Measurements from ENCODE around the gene IDH1.
A peak's percentile ranks its signal among the peaks of the same experiment; 100 is the strongest.
"Not testable (repeated sequence)": the region's sequence is repeated elsewhere in the genome, so short reads cannot be mapped to it uniquely, and the experiment has no call there.

The IDH1 gene

GRCh38 chr2:208256849-208257813 is 2.3 kb upstream of the IDH1 start:
- not testable (repeated sequence) for DNase-seq (ENCODE audit: low spot score)

DNA sequence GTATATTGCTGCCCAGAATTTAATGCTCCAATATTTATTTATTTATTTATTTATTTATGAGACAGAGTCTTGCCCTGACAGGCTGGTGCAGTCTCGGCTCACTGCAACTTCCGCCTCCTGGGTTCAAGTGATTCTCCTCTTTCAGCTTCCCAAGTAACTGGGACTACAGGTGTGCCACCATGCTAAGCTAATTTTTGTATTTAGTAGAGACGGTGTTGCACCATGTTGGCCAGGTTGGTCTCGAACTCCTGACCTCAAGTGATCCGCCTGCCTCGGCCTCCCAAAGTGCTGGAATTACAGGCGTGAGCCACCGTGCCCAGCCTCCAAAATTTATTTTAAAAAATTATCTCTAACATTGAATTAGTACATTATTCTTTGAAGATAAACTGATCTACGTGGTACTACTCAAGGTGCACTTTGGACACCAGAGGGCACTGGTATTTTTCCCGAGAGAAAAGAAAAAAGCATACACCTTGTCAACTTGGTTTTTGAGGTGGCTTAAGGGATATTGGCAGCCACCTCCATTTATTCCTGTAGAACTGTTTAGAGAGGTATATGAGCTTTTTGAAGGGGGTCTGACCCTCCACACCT is 1.4 kb upstream of the IDH1 start:
- DNase-seq (ENCODE audit: low spot score) = no peak

DNA sequence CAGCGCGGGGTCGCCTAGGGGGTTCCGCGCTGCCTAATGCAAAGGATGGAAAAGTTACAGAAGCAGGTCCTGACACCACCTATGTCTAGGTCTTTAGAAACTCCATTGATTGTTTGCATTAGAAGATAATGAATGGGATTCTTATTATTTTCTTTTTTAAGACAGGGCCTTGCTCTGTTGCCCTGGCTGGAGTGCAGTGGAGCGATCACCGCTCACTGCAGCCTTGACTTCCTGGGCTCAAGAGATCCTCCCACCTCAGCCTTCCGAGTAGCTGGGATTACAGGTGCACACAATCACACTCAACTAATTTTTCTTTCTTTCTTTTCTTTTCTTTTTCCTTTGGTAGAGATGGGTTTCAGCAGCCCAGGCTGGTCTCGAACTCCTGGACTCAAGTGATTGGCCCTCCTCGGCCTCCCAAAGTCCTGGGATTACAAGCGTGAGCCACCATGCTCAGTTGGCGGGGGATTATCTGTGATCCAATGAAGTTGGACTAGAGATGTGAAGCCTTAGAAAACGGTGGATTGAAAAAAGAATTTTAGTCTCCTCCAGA is 761 bp upstream of the IDH1 start:
- DNase-seq (ENCODE audit: low spot score) = no peak

DNA sequence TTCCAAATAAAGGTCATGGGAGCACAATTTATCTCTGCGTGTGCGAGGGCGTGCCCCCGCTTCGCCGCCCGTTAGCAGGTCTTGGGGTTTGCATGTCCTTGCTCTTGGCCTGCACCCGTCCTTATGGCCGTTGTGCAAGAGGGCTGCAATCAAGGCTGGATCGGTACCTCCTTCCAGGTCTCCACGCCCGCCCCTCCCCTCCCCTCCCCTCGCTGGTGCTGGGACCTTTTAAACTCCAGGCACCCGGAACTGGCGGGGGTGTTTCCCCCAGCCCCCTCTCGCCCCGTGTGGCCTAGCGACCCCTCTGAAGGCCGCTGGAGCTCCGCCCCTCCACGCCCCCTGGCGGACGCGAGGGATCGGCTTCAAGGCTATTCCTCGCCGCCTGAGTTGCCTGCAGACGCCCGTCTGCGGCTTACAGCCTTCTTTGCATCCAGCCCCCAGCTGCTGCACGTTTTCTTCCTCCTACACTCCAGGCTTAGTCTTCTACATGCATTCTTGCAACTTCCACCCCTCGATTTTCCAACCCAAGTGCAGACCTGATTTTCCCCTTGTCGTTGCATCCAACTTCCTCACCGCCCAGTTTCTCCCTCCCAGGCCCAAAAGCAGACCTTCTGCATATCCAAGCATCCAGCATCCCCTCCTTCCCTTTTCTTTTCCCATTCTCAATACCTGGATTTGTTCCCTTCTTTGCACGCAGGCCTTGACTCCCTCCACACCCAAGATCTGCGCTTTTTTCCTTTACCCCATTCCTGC is 577 bp downstream of the IDH1 start:
- peak; percentile 90 for DNase-seq (ENCODE audit: low spot score)

- DNase-seq (ENCODE audit: low spot score) = no peak
These were observed 1.2 kb downstream of the IDH1 start for GRCh38 chr2:208253600-208254117.

GRCh38 chr2:208252716-208253492 is 2.0 kb downstream of the IDH1 start:
- no peak for DNase-seq (ENCODE audit: low spot score)

DNA sequence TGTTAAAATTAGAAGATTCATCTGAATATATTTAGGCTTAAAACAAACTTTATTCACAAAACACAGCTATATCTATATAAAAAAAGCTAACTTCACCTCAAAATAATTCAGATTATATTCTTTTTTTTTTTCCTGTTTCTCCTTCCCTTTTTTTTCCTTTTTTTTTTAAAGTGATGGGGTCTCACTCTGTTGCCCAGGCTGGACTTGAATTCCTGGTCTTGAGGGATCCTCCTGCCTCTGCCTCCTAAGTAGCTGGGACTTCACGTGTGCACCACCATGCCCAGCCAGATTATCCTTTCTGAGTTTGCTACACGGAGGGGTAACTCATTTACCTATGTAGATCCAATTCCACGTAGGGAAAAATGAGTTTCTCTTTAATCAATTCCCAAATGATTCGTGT is 3.8 kb downstream of the IDH1 start:
- no peak for DNase-seq (ENCODE audit: low spot score)

DNA sequence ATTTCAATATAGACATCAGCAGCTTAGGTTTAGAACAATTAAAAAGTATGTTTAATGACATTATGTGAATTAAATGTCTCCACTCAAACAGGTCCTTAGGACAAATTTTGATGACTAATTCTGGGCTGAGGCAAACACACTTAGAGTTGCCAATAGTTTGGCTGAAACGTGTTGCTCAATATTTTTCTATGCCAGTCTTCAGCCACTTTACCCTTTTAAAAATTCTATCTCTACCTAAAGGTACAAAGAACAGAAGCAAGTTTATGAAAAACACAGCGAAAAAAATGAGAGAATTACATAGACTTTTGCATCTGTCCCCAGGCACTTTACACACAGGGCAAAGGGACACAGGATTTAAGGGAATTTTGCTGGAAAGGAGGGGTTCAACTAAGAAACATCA is 4.5 kb downstream of the IDH1 start:
- no peak for DNase-seq (ENCODE audit: low spot score)

- no peak for DNase-seq (ENCODE audit: low spot score)
These were observed 5.6 kb downstream of the IDH1 start for GRCh38 chr2:208249296-208249695.

GRCh38 chr2:208248601-208249000 is 6.3 kb downstream of the IDH1 start:
- DNase-seq (ENCODE audit: low spot score) = no peak

DNA sequence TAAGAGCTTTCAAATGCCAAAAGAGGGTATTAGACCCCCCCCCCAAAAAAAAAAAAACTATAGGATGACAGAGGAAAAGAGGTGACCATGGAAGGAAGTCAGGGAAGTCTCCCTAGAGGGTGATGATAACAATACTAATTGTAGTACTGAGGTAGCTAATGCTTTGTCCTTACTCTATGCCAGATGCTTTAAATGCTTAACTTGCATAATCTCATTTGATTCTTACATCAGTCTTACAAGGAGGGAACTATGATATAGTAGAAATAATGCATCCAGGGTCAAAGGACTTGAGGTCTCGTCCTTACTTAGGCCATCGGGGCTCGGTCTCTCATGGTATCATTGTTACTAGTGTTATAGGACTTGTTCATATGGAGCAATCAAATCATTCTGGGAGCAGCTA is 9.1 kb downstream of the IDH1 start:
- DNase-seq (ENCODE audit: low spot score) = no peak

DNA sequence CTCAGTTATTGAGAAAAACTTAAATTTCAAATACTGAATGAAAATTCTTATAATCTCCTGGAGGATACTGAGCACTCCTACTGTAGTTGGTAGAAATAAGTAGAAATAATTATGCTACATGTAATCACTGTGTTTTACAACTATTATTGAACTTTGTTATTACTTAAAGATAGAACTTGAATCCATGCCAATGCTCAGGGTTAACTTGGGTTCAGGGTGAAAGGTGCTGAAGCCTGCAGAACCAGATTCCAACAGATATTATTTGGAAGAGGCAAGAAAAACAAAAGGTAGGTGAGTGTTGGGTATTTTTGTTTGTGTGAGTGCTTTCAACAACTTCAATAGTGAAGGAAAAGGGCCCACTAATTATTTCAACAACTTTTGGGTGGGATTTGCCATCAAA is 10.4 kb downstream of the IDH1 start:
- DNase-seq (ENCODE audit: low spot score) = no peak

- DNase-seq (ENCODE audit: low spot score) = no peak
These were observed 14.2 kb downstream of the IDH1 start for GRCh38 chr2:208240619-208241209.

DNA sequence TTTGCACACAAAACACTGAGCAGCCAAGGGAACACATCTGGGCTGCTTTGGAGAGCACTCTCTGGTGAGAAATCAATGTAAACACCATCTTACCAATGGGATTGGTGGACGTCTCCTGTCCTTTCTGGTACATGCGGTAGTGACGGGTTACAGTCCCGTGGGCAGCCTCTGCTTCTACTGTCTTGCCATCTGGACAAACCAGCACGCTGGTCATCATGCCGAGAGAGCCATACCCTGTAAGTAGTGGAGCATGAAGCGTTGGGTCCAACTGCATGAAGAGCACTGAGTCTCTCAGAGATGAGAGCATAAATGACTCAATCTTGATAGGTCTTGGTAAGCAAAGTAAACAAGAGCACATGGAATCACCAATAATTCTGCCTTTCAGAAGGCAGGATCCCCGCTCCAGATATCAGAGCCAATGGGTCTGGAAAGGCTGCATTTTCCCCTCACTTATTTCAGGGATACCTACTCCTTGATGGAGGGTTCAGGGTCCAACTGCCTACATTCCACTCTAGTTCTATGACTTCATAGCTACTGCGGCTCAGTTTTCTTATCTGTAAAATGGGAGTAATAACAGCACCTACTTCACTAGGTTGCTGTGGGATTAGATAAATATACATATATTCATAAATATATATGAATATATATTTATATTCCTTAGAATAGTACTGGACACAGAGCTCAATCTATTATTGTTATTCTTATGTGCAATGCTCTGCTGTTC is 14.9 kb downstream of the IDH1 start:
- no peak for DNase-seq (ENCODE audit: low spot score)

DNA sequence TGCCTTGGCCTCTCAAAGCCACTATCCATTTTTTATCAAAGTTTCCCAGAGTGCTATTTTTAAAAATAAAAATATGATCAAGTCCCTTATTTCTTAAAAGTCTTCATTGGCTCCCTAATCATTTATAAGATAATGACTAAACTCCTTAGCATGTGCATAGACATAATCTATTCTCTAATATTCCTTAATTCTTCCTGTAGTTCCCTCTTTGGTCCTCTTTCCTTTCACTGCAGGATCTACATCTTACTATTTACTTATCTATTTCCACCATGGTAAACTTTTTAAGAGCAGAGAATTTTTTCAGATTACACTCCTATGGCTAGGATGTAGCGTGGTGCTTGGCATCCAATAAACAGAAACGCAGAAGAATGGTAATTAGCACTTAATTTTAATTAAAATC is 19.0 kb downstream of the IDH1 start:
- DNase-seq (ENCODE audit: low spot score) = no peak

GRCh38 chr2:208234786-208235185 is 20.1 kb downstream of the IDH1 start:
- DNase-seq (ENCODE audit: low spot score) = no peak

- DNase-seq (ENCODE audit: low spot score) = no peak
These were observed 26.4 kb downstream of the IDH1 start for GRCh38 chr2:208228476-208228875.

- no peak for DNase-seq (ENCODE audit: low spot score)
These were observed 27.2 kb downstream of the IDH1 start for GRCh38 chr2:208227581-208228232.

GRCh38 chr2:208224802-208225201 is 30.1 kb downstream of the IDH1 start:
- no peak for DNase-seq (ENCODE audit: low spot score)

GRCh38 chr2:208222351-208222750 is 32.5 kb downstream of the IDH1 start:
- DNase-seq (ENCODE audit: low spot score) = no peak
